Stimulated activated CD4-positive, alpha-beta T cell treated with anti-CD3 and anti-CD28 coated beads, Interleukin-12 subunit alpha, Interleukin-12 subunit beta, amount 100 ng/mL, for 48 hours (primary cell): ENCODE data around the gene CYP4F8.
"Not testable (repeated sequence)": the region's sequence is repeated elsewhere in the genome, so short reads cannot be mapped to it uniquely, and the experiment has no call there.

Experiments
- DNase-seq, 3 donors: peaks; one replicate each; pipeline ENCODE4 v3.0.0-alpha.2; 2020; ENCODE audit warnings: low read depth in 2 of 3, low spot score in 1 of 3

Gene CYP4F8

DNA sequence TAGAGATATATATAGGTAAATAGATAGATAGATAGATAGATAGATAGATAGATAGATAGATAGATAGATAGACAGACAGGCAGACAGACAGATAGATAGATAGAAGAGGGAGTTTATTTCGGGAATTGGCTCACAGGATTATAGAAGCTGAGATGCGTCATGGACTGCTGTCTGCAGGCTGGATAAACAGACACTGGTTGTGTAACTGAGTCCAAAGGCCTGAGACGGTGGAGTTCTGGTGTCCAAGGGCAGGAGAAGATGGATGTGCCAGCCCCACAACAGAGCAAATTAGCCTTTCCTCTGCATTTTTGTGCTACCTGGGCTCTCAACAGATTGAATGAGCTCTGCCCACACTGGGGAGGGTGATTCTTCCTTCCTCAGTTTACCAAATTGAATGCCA is 28.4 kb downstream of the CYP4F8 start:
- DNase-seq, result no peak

- DNase-seq, result no peak
Observed at GRCh38 chr19:15644066-15644741, 29.2 kb downstream of the CYP4F8 start.

GRCh38 chr19:15644816-15645215 is 29.8 kb downstream of the CYP4F8 start:
- DNase-seq, result no peak

- no peak for DNase-seq
Observed at GRCh38 chr19:15649526-15649925, 34.5 kb downstream of the CYP4F8 start.

DNA sequence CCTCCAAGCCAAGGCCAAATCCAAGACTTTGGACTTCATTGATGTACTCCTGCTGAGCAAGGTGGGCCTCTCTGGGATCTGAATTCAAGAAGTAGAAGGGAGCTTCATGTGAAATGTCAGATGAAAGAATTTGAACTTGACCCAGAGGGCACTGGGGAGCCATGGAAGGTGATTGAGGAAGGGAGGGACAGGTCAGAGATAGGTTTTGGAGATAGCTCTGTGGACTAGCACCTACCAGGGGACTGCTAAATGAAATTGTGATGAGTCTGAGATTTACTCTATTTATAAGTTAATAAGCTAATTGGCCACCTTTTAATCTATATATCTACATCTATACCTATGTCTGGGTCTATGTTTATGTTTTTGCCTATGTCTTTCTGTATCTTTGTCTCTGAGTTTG is 35.1 kb downstream of the CYP4F8 start:
- not testable (repeated sequence) for DNase-seq

DNA sequence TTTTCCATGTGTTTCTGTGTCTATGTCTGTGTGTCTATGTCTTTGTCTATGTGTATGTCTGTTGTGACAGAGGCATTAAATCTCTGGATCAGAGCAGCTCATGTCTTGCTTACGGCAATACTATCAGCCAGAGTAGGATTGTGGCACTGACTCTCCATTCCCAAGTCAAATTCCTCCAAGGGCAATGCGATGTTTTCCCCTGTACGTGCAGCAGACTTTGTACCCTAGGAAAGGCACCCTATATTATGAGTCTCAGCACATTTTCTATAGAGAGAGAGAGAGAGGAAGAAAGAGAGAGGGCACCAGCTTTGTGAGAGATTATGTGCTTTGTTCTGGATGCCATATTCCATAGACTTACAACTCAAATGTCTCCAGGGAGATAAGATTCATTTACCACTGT is 36.8 kb downstream of the CYP4F8 start:
- DNase-seq, result no peak

DNA sequence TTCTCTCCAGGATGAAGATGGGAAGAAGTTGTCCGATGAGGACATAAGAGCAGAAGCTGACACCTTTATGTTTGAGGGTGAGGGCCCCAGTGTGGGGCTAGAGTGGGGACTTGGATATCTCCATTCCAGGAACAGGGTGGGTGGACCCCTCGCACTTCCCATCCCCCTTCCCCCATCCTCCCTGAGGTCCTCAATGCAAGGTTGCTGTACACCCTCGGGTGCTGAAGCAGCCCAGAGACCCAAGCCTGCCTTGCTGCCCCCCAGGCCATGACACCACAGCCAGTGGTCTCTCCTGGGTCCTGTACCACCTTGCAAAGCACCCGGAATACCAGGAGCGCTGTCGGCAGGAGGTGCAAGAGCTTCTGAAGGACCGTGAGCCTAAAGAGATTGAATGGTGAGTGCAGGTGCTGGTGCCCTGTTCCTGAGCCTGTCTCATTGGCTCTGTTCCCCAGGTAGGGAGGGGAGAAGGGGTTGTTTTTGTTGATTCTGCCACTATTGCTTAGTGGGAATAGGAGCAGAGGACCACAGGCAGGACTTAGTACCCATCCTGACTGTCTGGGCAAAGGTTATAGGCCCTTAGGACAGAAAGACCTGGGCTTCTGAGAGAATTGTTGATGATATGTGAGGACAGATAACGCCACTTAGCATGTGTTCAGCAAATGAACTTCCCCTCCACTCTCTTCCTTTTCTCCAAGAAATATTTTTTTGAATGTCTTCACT is 37.7 kb downstream of the CYP4F8 start:
- DNase-seq, result no peak

DNA sequence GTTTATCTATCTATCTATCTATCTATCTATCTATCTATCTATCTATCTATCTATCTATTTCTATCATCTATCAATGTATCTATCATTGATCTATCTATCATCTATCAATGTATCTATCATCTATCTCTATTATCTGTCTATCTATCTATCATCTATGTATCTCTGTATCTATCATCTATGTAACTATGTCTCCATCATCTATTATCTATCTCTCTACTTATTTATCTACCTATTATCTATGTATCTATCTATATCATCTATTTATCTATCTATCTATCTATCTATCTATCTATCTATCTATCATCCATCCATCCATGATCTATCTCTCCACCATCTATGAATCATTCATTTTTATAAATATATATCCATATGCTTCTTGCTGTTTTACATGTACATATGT is 41.4 kb downstream of the CYP4F8 start:
- DNase-seq, result no peak

- no peak for DNase-seq
Observed at GRCh38 chr19:15663247-15663646, 48.2 kb downstream of the CYP4F8 start.

GRCh38 chr19:15666186-15666585 is 51.2 kb downstream of the CYP4F8 start:
- DNase-seq, result no peak

DNA sequence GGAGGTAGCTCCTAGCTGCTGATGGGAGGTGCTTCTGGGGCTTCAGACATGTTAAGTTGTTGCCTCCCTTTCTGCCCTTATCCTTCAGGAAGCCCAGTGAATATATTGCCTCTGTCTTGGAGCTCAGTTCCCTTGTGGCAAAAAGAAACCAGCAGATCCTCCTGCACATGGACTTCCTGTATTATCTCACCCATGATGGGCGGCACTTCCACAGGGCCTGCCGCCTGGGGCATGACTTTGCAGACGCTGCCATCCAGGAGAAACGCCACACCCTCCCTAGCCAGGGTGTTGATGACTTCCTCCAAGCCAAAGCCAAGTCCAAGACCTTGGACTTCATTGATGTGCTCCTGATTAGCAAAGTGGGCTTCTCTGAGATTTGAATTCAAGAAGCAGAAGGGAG is 51.9 kb downstream of the CYP4F8 start:
- no peak for DNase-seq

DNA sequence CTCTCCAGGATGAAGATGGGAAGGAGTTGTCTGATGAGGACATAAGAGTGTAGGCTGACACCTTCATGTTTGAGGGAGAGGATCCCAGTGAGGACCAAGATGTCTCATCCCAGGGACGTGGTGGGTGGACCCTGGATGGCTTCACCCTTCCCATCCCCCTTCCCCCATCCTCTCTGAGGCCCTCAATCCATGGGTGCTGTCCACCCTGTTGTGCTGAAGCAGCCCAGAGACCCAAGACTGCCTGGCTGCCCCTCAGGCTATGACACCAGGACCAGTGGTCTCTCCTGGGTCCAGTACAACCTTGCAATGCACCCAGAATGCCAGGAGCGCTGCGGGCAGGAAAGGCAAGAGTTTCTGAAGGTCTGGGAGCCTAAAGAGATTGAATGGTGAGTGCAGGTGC is 54.4 kb downstream of the CYP4F8 start:
- DNase-seq, result no peak

- DNase-seq, result no peak
Observed at GRCh38 chr19:15669891-15670290, 54.9 kb downstream of the CYP4F8 start.

- no peak for DNase-seq
Observed at GRCh38 chr19:15671237-15671821, 56.3 kb downstream of the CYP4F8 start.

DNA sequence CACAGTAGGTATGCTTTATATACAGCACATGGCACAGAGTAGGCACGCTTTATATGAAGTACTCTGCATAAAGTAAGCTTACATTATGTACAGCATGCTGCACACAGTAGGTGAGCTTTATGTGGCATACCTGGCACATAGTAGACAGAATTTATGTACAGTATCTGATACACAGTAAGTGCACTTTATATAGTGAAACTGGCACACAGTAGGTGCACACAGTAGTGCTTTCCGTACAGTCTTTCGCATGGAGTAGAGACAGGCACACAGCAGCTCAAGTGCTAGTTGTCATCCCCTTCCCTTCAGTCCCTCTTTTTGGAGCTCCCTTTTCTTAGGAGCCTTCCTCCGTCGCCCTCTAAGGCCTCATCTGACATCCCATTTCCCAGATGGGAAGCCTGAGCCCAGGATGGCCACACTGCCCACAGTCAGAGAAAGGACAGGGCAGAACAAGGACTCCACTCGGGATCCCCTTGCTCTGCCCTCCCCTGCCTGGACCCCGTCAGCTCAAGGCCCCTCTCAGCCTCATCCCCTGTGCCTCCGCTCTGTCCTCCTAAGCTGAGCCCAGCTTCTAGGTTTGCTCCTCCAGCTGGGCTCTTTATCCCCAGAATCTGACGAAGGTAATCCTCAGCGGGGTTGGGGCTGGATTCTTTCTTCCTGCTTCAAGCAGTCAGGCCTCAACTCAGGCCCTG is 57.0 kb downstream of the CYP4F8 start:
- no peak for DNase-seq

DNA sequence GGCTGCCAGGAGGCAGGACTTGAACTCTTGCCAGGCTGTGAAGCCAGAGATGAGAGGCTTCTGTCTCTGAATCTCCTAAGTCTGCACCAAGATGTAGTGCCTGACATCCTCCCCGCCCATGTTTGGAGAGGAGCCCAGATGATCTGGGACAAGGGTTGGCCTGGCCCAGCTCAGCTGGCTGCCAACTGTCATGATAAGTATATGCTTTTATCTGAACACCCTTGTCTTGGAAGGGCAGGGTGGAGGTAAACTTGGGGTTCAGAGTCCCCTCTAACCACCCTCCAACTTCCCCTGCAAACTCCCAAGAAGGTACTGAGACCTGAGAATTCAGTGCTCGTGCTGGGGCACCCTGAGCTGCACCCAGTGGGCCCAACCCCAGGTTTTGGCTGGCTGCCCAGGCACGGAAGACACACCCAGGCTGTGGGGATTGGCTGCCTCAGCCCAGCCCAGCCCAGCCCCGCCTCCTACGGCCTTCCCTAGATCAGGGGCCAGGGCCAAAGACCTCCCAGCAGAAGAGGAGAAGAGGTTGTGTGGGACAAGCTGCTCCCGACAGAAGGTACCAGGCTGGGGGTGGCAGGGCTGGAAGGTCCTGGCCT is 57.7 kb downstream of the CYP4F8 start, which contains the start of gene CYP4F12:
Gene CYP4F12, plus strand, starts transcription at position 508 of the 596 bp plus-strand sequence. CDS start 443 bp downstream, outside the sequence.
- DNase-seq, result no peak

GRCh38 chr19:15673176-15673654 is 58.2 kb downstream of the CYP4F8 start:
- DNase-seq, result no peak

- DNase-seq, result no peak
Observed at GRCh38 chr19:15675560-15675959, 60.5 kb downstream of the CYP4F8 start.

GRCh38 chr19:15679089-15679488 is 64.1 kb downstream of the CYP4F8 start:
- no peak for DNase-seq

DNA sequence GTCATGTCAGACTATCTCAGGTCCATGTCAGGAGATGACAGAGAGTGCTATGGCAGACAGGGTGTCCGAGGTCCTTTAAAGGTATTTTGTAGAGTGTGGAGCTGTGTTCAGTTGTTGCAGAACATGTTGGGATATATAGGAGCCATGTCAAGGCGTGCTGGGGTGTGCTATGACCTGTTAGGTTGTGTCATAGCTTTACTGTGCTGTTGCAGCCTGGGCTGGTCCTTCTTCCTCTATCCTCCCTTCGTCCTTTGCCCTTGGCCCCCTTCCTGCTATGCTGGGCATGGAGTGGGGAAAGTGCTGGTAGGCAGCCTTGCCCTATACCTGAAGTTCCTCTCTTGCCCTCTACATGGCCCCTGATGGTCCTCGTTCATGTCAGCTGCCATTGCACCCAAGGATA is 64.8 kb downstream of the CYP4F8 start:
- not testable (repeated sequence) for DNase-seq
